ENCODE data around the gene GRIK4.

GRIK4 gene

DNA sequence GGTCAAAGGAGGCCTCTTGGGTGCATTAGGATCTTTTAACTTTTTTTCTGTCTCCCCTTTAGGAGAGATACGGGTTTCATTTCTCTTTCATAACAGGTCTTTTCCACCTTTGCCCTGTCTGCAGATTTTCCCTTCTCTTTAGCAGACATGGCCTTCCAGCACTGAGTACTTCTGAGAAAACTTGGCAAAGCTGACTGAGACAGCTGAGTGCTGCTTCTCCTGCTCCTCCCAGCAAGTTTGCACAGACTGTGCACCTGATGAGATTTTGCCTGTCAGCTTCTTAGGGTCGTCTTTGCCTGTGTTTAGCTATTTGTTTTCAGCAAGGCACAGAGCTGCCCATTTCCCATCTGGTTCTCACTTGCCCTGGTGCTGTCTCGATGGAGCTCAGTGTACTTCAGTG lies 424.8 kb downstream of the GRIK4 start:
- TF ChIP-seq EZH2phosphoT487 (IDR thresholded peaks at IDR 0.05; ENCODE audit: borderline replicate concordance, low read length) (no peak), CTCF (IDR thresholded peaks at IDR 0.05; ENCODE audit: low read depth, low read length, poor library complexity, severe bottlenecking) (no peak)
- H3K9me3 ChIP-seq (ENCODE audit: control insufficient read depth, insufficient read depth, low read length), result no peaks in the 10 kb centered on the region
- no peak overlapping the region for H3K4me2 ChIP-seq (ENCODE audit: low read length)
- no peaks in the 10 kb centered on the region for H3K4me1 ChIP-seq (ENCODE audit: control insufficient read depth, low read length)
- H3K79me2 ChIP-seq (ENCODE audit: control insufficient read depth, low read length), result no peaks in the 10 kb centered on the region
- H3K27ac ChIP-seq (ENCODE audit: low read depth, low read length), result no peak overlapping the region
- no peaks in the 10 kb centered on the region for H3K36me3 ChIP-seq (ENCODE audit: control insufficient read depth, low read length)
- H3K27me3 ChIP-seq (ENCODE audit: control insufficient read depth, low read length), result peaks cover 9% of the 10 kb centered on the region
- H3K4me3 ChIP-seq (ENCODE audit: low read length), result no peak overlapping the region
- H4K20me1 ChIP-seq (ENCODE audit: control insufficient read depth, insufficient read depth, low read depth, low read length), result no peaks in the 10 kb centered on the region
- H3K9me2 ChIP-seq (replicated peaks; ENCODE audit: control insufficient read depth, low read length), result no peaks in the 10 kb centered on the region
- no peaks in the 10 kb centered on the region for H3F3A ChIP-seq (ENCODE audit: control insufficient read depth, insufficient read depth)

DNA sequence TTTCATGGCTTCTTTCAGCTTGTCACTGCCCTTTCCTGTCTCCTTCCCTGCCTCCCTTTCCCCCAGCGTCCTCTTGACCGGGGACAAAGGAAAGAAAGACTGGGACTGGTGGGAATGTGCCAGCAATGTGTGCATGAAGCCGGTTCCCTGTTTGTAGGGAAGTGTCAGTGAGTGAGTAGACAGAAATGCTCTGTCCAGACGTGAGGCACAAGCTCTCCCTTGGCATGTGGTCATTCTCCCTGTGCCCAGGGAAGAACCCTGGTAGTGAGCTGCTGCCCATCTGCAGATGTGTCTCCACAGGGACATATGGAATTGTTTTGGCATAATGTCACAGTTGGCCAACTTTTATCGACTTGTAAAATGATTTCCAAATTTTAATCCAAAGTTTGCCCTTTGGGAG lies 426.0 kb downstream of the GRIK4 start:
- no peaks in the 10 kb centered on the region for H3K9me3 ChIP-seq (ENCODE audit: control insufficient read depth, insufficient read depth, low read length)
- H3K27ac ChIP-seq (ENCODE audit: low read depth, low read length), result no peak overlapping the region
- peaks cover 9% of the 10 kb centered on the region for H3K27me3 ChIP-seq (ENCODE audit: control insufficient read depth, low read length)
- H3K4me3 ChIP-seq (ENCODE audit: low read length), result no peak overlapping the region
- no peak overlapping the region for H3K4me2 ChIP-seq (ENCODE audit: low read length)
- H3F3A ChIP-seq (ENCODE audit: control insufficient read depth, insufficient read depth), result no peaks in the 10 kb centered on the region
- H3K36me3 ChIP-seq (ENCODE audit: control insufficient read depth, low read length), result no peaks in the 10 kb centered on the region
- no peaks in the 10 kb centered on the region for H3K4me1 ChIP-seq (ENCODE audit: control insufficient read depth, low read length)
- H3K79me2 ChIP-seq (ENCODE audit: control insufficient read depth, low read length), result no peaks in the 10 kb centered on the region
- H4K20me1 ChIP-seq (ENCODE audit: control insufficient read depth, insufficient read depth, low read depth, low read length), result no peaks in the 10 kb centered on the region
- H3K9me2 ChIP-seq (replicated peaks; ENCODE audit: control insufficient read depth, low read length), result no peaks in the 10 kb centered on the region
- TF ChIP-seq CTCF (IDR thresholded peaks at IDR 0.05; ENCODE audit: low read depth, low read length, poor library complexity, severe bottlenecking) (no peak), EZH2phosphoT487 (IDR thresholded peaks at IDR 0.05; ENCODE audit: borderline replicate concordance, low read length) (no peak)

GRCh38 chr11:120938260-120938659 lies 426.7 kb downstream of the GRIK4 start:
- H3K36me3 ChIP-seq (ENCODE audit: control insufficient read depth, low read length), result no peaks in the 10 kb centered on the region
- H3K4me2 ChIP-seq (ENCODE audit: low read length), result no peak overlapping the region
- H3K4me3 ChIP-seq (ENCODE audit: low read length), result no peak overlapping the region
- no peaks in the 10 kb centered on the region for H4K20me1 ChIP-seq (ENCODE audit: control insufficient read depth, insufficient read depth, low read depth, low read length)
- no peak for TF ChIP-seq EZH2phosphoT487 (IDR thresholded peaks at IDR 0.05; ENCODE audit: borderline replicate concordance, low read length)
- no peak for TF ChIP-seq CTCF (IDR thresholded peaks at IDR 0.05; ENCODE audit: low read depth, low read length, poor library complexity, severe bottlenecking)
- no peak overlapping the region for H3K27ac ChIP-seq (ENCODE audit: low read depth, low read length)
- H3K9me3 ChIP-seq (ENCODE audit: control insufficient read depth, insufficient read depth, low read length), result no peaks in the 10 kb centered on the region
- peaks cover 9% of the 10 kb centered on the region for H3K27me3 ChIP-seq (ENCODE audit: control insufficient read depth, low read length)
- H3F3A ChIP-seq (ENCODE audit: control insufficient read depth, insufficient read depth), result no peaks in the 10 kb centered on the region
- no peaks in the 10 kb centered on the region for H3K9me2 ChIP-seq (replicated peaks; ENCODE audit: control insufficient read depth, low read length)
- no peaks in the 10 kb centered on the region for H3K4me1 ChIP-seq (ENCODE audit: control insufficient read depth, low read length)
- no peaks in the 10 kb centered on the region for H3K79me2 ChIP-seq (ENCODE audit: control insufficient read depth, low read length)

Data from DOHH2 (cell line).